ENCODE measurements around the gene TTBK1.

Gene TTBK1

DNA sequence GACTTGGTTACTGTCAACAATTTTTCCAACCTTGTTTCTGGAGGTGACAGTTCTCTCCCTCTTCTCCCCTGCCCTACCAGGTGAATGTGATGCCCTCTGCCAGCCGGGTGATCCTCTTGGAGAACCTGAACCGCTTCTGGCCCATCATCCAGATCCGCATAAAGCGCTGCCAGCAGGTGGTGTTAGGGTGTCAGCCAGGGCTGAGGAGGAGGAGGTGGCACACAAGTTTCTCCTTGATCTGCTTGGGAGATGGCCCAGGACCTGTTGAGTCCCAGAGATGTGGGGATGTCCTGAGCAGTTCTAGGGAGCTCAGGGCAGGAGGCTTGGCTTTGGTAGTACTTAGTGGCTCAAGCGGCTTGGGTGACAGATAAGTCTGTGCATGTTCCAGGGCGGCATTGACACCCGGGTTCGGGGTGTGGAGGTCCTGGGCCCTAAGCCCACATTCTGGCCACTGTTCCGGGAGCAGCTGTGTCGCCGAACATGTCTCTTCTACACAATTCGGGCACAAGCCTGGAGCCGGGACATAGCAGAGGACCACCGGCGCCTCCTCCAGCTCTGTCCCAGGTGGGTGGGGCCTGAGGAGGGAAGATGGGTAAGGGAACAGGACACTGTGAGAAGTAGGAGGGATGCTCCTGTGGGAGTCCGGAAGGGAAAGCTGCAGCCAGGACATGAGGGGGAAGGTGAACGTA is 40.1 kb upstream of the TTBK1 start:
- ChIA-PET POLR2A (no interaction called here), CTCF (interaction anchor here (1.1 kb wide), 1 partner anchor 12 kb away, joined by 3 read pairs; no protein-coding TSS in a partner anchor)
- no peak for DNase-seq (ENCODE audit: extremely low spot score)
- TF ChIP-seq, protein P1, sequence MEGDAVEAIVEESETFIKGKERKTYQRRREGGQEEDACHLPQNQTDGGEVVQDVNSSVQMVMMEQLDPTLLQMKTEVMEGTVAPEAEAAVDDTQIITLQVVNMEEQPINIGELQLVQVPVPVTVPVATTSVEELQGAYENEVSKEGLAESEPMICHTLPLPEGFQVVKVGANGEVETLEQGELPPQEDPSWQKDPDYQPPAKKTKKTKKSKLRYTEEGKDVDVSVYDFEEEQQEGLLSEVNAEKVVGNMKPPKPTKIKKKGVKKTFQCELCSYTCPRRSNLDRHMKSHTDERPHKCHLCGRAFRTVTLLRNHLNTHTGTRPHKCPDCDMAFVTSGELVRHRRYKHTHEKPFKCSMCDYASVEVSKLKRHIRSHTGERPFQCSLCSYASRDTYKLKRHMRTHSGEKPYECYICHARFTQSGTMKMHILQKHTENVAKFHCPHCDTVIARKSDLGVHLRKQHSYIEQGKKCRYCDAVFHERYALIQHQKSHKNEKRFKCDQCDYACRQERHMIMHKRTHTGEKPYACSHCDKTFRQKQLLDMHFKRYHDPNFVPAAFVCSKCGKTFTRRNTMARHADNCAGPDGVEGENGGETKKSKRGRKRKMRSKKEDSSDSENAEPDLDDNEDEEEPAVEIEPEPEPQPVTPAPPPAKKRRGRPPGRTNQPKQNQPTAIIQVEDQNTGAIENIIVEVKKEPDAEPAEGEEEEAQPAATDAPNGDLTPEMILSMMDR (IDR thresholded peaks at IDR 0.05; ENCODE audit: control extremely low read depth, extremely low read depth, low read depth, missing control alignments), result no peak

DNA sequence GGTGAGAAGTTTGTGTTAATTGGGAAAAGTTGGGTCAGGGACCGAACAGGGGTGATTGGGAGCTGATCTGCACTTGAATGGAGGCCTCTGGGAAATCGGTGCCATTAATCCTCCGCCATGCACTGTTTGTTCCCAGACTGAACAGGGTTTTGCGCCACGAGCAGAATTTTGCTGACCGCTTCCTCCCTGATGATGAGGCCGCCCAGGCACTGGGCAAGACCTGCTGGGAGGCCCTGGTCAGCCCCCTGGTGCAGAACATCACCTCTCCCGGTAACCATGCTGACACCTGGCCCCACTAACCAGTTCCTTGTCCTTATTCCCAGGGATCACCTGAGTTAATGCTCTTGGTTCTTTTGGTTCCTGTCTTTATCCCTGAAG is 39.6 kb upstream of the TTBK1 start:
- TF ChIP-seq, protein P1 (IDR thresholded peaks at IDR 0.05; ENCODE audit: control extremely low read depth, extremely low read depth, low read depth, missing control alignments), result no peak
- CTCF ChIA-PET, result interaction anchor here (2.8 kb wide), 1 partner anchor 26 kb away, joined by 9 read pairs; the partner anchor contains the start of gene DNPH1
- DNase-seq (ENCODE audit: extremely low spot score), result no peak
- POLR2A ChIA-PET, result no interaction called here

DNA sequence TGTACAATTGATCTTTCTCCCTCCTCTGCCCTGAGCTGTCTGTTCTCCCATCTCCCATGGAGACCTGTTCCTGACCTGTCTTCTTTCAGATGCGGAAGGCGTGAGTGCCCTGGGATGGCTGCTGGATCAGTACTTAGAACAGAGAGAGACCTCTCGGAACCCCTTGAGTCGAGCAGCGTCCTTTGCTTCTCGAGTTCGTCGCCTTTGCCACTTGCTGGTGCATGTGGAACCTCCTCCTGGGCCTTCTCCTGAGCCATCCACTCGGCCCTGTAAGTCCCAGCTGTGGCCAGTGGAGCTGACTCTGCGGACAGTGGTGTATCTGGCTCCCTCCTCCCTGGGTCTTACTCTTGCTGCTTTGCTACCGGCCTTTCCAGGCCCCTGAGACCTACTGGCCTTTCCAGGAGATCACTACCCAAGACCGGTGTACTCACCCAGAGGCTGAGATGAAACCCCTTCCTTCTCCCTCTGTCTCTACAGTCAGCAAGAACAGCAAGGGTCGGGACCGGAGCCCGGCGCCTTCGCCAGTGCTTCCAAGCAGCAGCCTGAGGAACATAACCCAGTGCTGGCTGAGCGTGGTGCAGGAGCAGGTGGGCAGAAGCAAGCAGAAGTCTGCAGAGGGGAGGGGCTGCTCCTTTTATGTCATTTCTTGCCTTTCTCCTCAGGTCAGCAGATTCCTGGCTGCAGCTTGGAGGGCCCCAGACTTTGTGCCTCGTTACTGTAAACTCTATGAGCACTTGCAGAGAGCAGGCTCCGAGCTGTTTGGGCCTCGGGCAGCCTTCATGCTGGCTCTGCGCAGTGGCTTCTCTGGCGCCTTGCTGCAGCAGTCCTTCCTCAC is 38.8 kb upstream of the TTBK1 start:
- TF ChIP-seq, protein P1 (IDR thresholded peaks at IDR 0.05; ENCODE audit: control extremely low read depth, extremely low read depth, low read depth, missing control alignments), result no peak
- ChIA-PET POLR2A (no interaction called here), CTCF (interaction anchor here (2.8 kb wide), 1 partner anchor 25 kb away, joined by 9 read pairs; the partner anchor contains the start of gene DNPH1)
- no peak for DNase-seq (ENCODE audit: extremely low spot score)

DNA sequence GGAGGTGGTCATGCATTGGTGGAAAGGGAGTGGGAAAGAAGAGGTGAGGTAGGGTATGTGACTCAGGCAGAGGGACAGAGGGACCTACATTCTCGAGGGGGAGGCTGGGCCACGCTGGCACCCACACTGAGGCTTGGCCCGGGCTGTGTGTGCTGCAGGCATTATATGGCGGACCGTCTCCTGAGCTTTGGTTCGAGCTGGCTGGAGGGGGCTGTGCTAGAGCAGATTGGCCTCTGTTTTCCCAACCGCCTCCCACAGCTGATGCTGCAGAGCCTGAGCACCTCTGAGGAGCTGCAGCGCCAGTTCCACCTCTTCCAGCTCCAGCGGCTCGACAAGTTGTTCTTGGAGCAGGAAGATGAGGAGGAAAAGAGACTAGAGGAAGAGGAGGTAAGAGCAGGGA is 37.4 kb upstream of the TTBK1 start:
- ChIA-PET CTCF (interaction anchor here (0.8 to 2.8 kb wide), 2 partner anchors 10 to 24 kb away, joined by 3 to 9 read pairs; partner anchors contain the start of gene DNPH1), POLR2A (no interaction called here)
- DNase-seq (ENCODE audit: extremely low spot score), result no peak
- TF ChIP-seq, protein P1 (IDR thresholded peaks at IDR 0.05; ENCODE audit: control extremely low read depth, extremely low read depth, low read depth, missing control alignments), result no peak

DNA sequence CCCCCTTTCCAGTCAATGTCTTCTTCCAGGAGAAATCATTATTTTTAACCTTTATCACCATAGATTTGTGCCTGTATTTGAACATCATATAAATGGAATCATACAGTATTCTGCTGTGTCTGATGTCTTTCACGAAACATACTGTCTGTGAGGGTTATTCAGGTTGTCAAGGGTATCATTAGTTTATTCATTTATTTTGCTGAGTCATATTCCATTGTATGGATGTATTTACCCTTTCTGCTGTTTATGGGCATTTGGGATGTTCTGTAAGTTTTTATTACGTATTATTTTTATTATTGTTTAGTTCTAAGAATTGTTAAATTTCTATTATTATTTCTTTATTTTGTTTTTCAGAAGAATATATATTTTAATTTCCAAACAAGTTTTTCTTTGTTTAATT is 36.0 kb upstream of the TTBK1 start:
- CTCF ChIA-PET, result no interaction called here
- POLR2A ChIA-PET, result no interaction called here
- DNase-seq (ENCODE audit: extremely low spot score), result no peak
- TF ChIP-seq, protein P1 (IDR thresholded peaks at IDR 0.05; ENCODE audit: control extremely low read depth, extremely low read depth, low read depth, missing control alignments), result no peak

DNA sequence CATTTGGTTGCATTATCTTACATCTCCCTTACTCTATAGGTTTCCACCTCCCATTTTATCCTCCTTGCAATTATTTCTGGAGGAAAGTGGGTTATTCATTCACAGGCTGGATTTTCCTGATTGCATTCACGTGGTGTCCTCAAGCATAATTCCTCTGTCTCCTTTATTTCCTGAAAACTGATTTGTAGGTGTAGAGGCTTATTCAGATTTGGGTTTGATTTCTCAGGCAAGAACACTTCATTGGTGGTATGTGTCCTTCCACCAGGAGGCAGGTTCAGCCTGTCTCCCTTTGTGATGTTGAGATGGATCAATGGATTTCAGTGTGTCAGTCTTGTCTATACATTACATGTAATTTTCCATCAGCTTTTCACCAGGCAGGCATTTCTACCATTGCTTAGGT is 31.3 kb upstream of the TTBK1 start:
- DNase-seq (ENCODE audit: extremely low spot score), result no peak
- TF ChIP-seq, protein P1 (IDR thresholded peaks at IDR 0.05; ENCODE audit: control extremely low read depth, extremely low read depth, low read depth, missing control alignments), result no peak
- ChIA-PET CTCF (interaction anchor here (1.0 to 3.2 kb wide), 4 partner anchors 11 to 294 kb away, joined by 3 to 18 read pairs (median 4); partner anchors contain the start of gene DNPH1), POLR2A (no interaction called here)
